Measurements from ENCODE around the gene MBNL2.

GRCh38 chr13:97346561-97347254, 124.6 kb downstream of the MBNL2 start:
- TF ChIP-seq CTCF (conservative IDR thresholded peaks at IDR 0.05; ENCODE audit: low read depth, low read length) (no peak), EZH2 (IDR thresholded peaks at IDR 0.05; ENCODE audit: low read length, unreplicated experiment) (no peak), EZH2phosphoT487 (IDR thresholded peaks at IDR 0.05; ENCODE audit: borderline replicate concordance, low read length) (no peak)

Measured in PC-3 (cell line).